ENCODE measurements around the gene NMNAT3. TPM values are rescaled to one million over a fixed set of nuclear protein-coding genes. Genes with fewer than 3 reads are reported as not detected.
A peak's percentile ranks its signal among the peaks of the same experiment; 100 is the strongest.

The NMNAT3 gene
- total RNA-seq, 2 experiments from 2014 or later = 1.5 to 1.9 TPM

- Histone ChIP-seq H3K27ac (ENCODE audit: low read depth in 1 of 2, low read length in 2 of 2) (no peak overlapping the region), H3K9me3 (ENCODE audit: control insufficient read depth in 1 of 2, insufficient read depth in 1 of 2, low read length in 2 of 2) (peaks cover 0 to 12% of the 10 kb centered on the region in 2 experiments), H3K4me3 (ENCODE audit: low read length) (no peak overlapping the region), H3K36me3 (ENCODE audit: insufficient read depth, low read length) (no peaks in the 10 kb centered on the region), H3K4me1 (ENCODE audit: insufficient read depth, low read length) (no peaks in the 10 kb centered on the region), H3K27me3 (ENCODE audit: control insufficient read depth in 1 of 2, insufficient read depth in 2 of 2, low read length in 2 of 2) (no peaks in the 10 kb centered on the region)
- Mint-ChIP-seq H3K27ac (no peak overlapping the region), H3K9me3 (peaks cover 5% of the 10 kb centered on the region), H3K36me3 (ENCODE audit: low read depth) (peaks cover 19% of the 10 kb centered on the region), H3K27me3 (no peaks in the 10 kb centered on the region), H3K4me3 (no peak overlapping the region), H3K4me1 (ENCODE audit: low read depth) (no peaks in the 10 kb centered on the region)
- ATAC-seq (ENCODE audit: poor library complexity) (no peak), DNase-seq (peak in 1 of 14 experiments; percentile 6)
- CTCF ChIA-PET = no interaction called here
- POLR2A ChIA-PET = no interaction called here
- intact Hi-C loops (cut with DNase I, micrococcal nuclease) = no loop called here
- TF ChIP-seq CTCF (IDR thresholded peaks at IDR 0.05) = no peak
Measured at GRCh38 chr3:139571711-139572110, 106.1 kb downstream of the NMNAT3 start.

- no peaks in the 10 kb centered on the region for H3K36me3 Mint-ChIP-seq (ENCODE audit: low read depth)
Measured at GRCh38 chr3:139564294-139564861, 113.4 kb downstream of the NMNAT3 start.

GRCh38 chr3:139561959-139562676, 115.7 kb downstream of the NMNAT3 start:
- intact Hi-C loops (cut with DNase I, micrococcal nuclease) = no loop called here
- Histone ChIP-seq H3K27me3 (ENCODE audit: control insufficient read depth in 1 of 2, insufficient read depth in 2 of 2, low read length in 2 of 2) (no peaks in the 10 kb centered on the region), H3K27ac (ENCODE audit: low read depth in 1 of 2, low read length in 2 of 2) (no peak overlapping the region), H3K4me1 (ENCODE audit: insufficient read depth, low read length) (no peaks in the 10 kb centered on the region), H3K36me3 (ENCODE audit: insufficient read depth, low read length) (no peaks in the 10 kb centered on the region), H3K4me3 (ENCODE audit: low read length) (no peak overlapping the region), H3K9me3 (ENCODE audit: control insufficient read depth in 1 of 2, insufficient read depth in 1 of 2, low read length in 2 of 2) (no peaks in the 10 kb centered on the region)
- ATAC-seq (ENCODE audit: poor library complexity) (no peak), DNase-seq (no peak)
- Mint-ChIP-seq H3K36me3 (ENCODE audit: low read depth) (no peaks in the 10 kb centered on the region), H3K9me3 (no peaks in the 10 kb centered on the region), H3K4me1 (ENCODE audit: low read depth) (no peaks in the 10 kb centered on the region), H3K27me3 (no peaks in the 10 kb centered on the region), H3K4me3 (no peak overlapping the region), H3K27ac (no peak overlapping the region)
- ChIA-PET CTCF (no interaction called here), POLR2A (no interaction called here)
- no peak for TF ChIP-seq CTCF (IDR thresholded peaks at IDR 0.05)

More at GRCh38 chr3:139564294-139564861, 113.4 kb downstream of the NMNAT3 start:
- Histone ChIP-seq H3K4me1 (ENCODE audit: insufficient read depth, low read length) (no peaks in the 10 kb centered on the region), H3K36me3 (ENCODE audit: insufficient read depth, low read length) (no peaks in the 10 kb centered on the region), H3K9me3 (ENCODE audit: control insufficient read depth in 1 of 2, insufficient read depth in 1 of 2, low read length in 2 of 2) (no peaks in the 10 kb centered on the region), H3K4me3 (ENCODE audit: low read length) (no peak overlapping the region), H3K27ac (ENCODE audit: low read depth in 1 of 2, low read length in 2 of 2) (no peak overlapping the region), H3K27me3 (ENCODE audit: control insufficient read depth in 1 of 2, insufficient read depth in 2 of 2, low read length in 2 of 2) (no peaks in the 10 kb centered on the region)
- Mint-ChIP-seq H3K27ac (no peak overlapping the region), H3K4me1 (ENCODE audit: low read depth) (no peaks in the 10 kb centered on the region), H3K27me3 (no peaks in the 10 kb centered on the region), H3K4me3 (no peak overlapping the region), H3K9me3 (peaks cover 5% of the 10 kb centered on the region)
- ChIA-PET POLR2A (no interaction called here), CTCF (no interaction called here)
- intact Hi-C loops (cut with DNase I, micrococcal nuclease) = no loop called here
- no peak for ATAC-seq (ENCODE audit: poor library complexity)
- no peak for TF ChIP-seq CTCF (IDR thresholded peaks at IDR 0.05)
- no peak for DNase-seq

Measured in CD4-positive, alpha-beta T cell (primary cell).